ENCODE results near the gene TMEM245.

DNA sequence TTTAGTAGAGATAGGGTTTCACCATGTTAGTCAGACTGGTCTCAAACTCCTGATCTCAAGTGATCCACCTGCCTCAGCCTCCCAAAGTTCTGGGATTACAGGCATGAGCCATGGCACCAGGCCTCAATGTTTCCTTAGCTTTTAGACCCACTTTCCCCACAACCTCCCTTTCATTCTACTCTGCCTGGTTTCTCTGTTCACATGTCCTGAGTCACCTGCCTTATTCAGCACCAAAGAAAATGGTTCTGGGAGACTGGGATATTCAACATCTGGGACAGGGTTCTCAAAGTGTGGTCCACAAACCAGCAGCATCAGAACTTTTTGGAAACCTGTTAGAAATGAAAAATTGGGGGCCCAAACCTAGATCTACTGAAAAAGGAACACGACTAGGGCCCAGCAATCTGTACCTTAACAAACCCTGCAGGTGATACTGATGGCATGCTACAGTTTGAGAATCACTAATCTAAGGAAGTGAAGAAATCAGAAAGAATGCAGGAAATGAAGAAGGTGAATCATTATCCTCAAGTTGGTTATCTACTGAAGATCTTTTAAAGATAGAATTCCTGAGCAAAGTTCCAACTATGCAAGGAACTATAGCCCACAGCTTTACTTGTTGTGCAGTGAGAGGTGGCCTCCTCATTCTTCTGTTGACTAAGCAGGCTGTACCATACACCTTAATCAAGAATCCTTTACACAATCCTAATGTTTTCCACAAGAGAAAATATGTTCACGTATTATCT is 54.6 kb downstream of the TMEM245 start:
- TF ChIP-seq, protein P1, sequence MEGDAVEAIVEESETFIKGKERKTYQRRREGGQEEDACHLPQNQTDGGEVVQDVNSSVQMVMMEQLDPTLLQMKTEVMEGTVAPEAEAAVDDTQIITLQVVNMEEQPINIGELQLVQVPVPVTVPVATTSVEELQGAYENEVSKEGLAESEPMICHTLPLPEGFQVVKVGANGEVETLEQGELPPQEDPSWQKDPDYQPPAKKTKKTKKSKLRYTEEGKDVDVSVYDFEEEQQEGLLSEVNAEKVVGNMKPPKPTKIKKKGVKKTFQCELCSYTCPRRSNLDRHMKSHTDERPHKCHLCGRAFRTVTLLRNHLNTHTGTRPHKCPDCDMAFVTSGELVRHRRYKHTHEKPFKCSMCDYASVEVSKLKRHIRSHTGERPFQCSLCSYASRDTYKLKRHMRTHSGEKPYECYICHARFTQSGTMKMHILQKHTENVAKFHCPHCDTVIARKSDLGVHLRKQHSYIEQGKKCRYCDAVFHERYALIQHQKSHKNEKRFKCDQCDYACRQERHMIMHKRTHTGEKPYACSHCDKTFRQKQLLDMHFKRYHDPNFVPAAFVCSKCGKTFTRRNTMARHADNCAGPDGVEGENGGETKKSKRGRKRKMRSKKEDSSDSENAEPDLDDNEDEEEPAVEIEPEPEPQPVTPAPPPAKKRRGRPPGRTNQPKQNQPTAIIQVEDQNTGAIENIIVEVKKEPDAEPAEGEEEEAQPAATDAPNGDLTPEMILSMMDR (conservative IDR thresholded peaks at IDR 0.05), result no peak
- TF ChIP-seq EZH2 (IDR thresholded peaks at IDR 0.05; ENCODE audit: low read depth), result no peak

All from PC-9 (cell line).